Central memory CD8-positive, alpha-beta T cell (primary cell): ENCODE results near the gene DNAAF8.
"Not testable (repeated sequence)": the region's sequence is repeated elsewhere in the genome, so short reads cannot be mapped to it uniquely, and the experiment has no call there.

Experiments used
- ATAC-seq: fragments of 150-1000 bp; cut with Tn5 transposase; replicated peaks from 2 replicates; pipeline ENCODE4 v1.10.0; 2022; ENCODE audit warnings: mild to moderate bottlenecking, moderate FRiP score, moderate number of reproducible peaks; ENCODE audit not compliant: poor library complexity, severe bottlenecking; ENCODE audit errors: extremely low read depth
- DNase-seq, 2 donors: peaks; one replicate each; pipeline ENCODE4 v3.0.0; 2021; ENCODE audit warnings: low spot score in 2 of 2
- H3K27ac Mint-ChIP-seq: one replicate; pipeline ENCODE4 v1.8.0; 2022; ENCODE audit warnings: low read depth, mild to moderate bottlenecking, moderate library complexity, mixed read lengths
- H3K27me3 Mint-ChIP-seq: one replicate; pipeline ENCODE4 v1.8.0; 2022; ENCODE audit warnings: mixed read lengths
- H3K36me3 Mint-ChIP-seq: one replicate; pipeline ENCODE4 v1.8.0; 2022; ENCODE audit warnings: mild to moderate bottlenecking, moderate library complexity, mixed read lengths; ENCODE audit not compliant: insufficient read depth
- H3K4me1 Mint-ChIP-seq: one replicate; pipeline ENCODE4 v1.8.0; 2022; ENCODE audit warnings: mixed read lengths
- H3K4me3 Mint-ChIP-seq: one replicate; pipeline ENCODE4 v1.8.0; 2022; ENCODE audit warnings: mild to moderate bottlenecking, moderate library complexity, mixed read lengths
- H3K9me3 Mint-ChIP-seq: one replicate; pipeline ENCODE4 v1.8.0; 2022; ENCODE audit warnings: mixed read lengths

The DNAAF8 gene

GRCh38 chr16:4771646-4772045, 37.3 kb downstream of the DNAAF8 start:
- DNase-seq (no peak), ATAC-seq (no peak)
- Mint-ChIP-seq H3K27me3 (no peaks in the 10 kb centered on the region), H3K9me3 (no peaks in the 10 kb centered on the region), H3K4me1 (peaks cover 17% of the 10 kb centered on the region), H3K36me3 (peaks cover 3% of the 10 kb centered on the region), H3K27ac (no peak overlapping the region), H3K4me3 (no peak overlapping the region)

GRCh38 chr16:4772351-4772750, 38.0 kb downstream of the DNAAF8 start:
- DNase-seq (no peak), ATAC-seq (no peak)
- peaks cover 14% of the 10 kb centered on the region for H3K4me1 Mint-ChIP-seq
- no peak overlapping the region for H3K4me3 Mint-ChIP-seq
- no peaks in the 10 kb centered on the region for H3K27me3 Mint-ChIP-seq
- H3K36me3 Mint-ChIP-seq, result no peaks in the 10 kb centered on the region
- H3K27ac Mint-ChIP-seq, result no peak overlapping the region
- no peaks in the 10 kb centered on the region for H3K9me3 Mint-ChIP-seq

- Mint-ChIP-seq H3K27me3 (no peaks in the 10 kb centered on the region), H3K9me3 (no peaks in the 10 kb centered on the region), H3K36me3 (no peaks in the 10 kb centered on the region), H3K4me3 (no peak overlapping the region), H3K4me1 (no peaks in the 10 kb centered on the region), H3K27ac (no peak overlapping the region)
- ATAC-seq (no peak), DNase-seq (no peak)
Measured at GRCh38 chr16:4775005-4775404, 40.7 kb downstream of the DNAAF8 start.

- H3K27ac Mint-ChIP-seq, result peak overlapping the region; percentile 74
- no peak for ATAC-seq
Measured at GRCh38 chr16:4776141-4776705, 41.9 kb downstream of the DNAAF8 start.

GRCh38 chr16:4777339-4778049, 43.2 kb downstream of the DNAAF8 start:
- H3K27ac Mint-ChIP-seq, result no peak overlapping the region
- H3K4me3 Mint-ChIP-seq, result no peak overlapping the region
- H3K36me3 Mint-ChIP-seq, result no peaks in the 10 kb centered on the region
- ATAC-seq, result no peak
- no peak for DNase-seq
- H3K4me1 Mint-ChIP-seq, result no peaks in the 10 kb centered on the region
- H3K9me3 Mint-ChIP-seq, result no peaks in the 10 kb centered on the region
- H3K27me3 Mint-ChIP-seq, result no peaks in the 10 kb centered on the region

More at GRCh38 chr16:4776141-4776705, 41.9 kb downstream of the DNAAF8 start:
- DNase-seq, result no peak
- no peaks in the 10 kb centered on the region for H3K36me3 Mint-ChIP-seq
- H3K4me3 Mint-ChIP-seq, result no peak overlapping the region
- no peaks in the 10 kb centered on the region for H3K27me3 Mint-ChIP-seq
- H3K9me3 Mint-ChIP-seq, result no peaks in the 10 kb centered on the region
- H3K4me1 Mint-ChIP-seq, result no peaks in the 10 kb centered on the region

- Mint-ChIP-seq H3K9me3 (no peaks in the 10 kb centered on the region), H3K36me3 (no peaks in the 10 kb centered on the region), H3K27ac (no peak overlapping the region), H3K4me1 (no peaks in the 10 kb centered on the region), H3K4me3 (no peak overlapping the region), H3K27me3 (no peaks in the 10 kb centered on the region)
- no peak for DNase-seq
- no peak for ATAC-seq
Measured at GRCh38 chr16:4778050-4778392, 43.7 kb downstream of the DNAAF8 start.

GRCh38 chr16:4780235-4780634, 45.9 kb downstream of the DNAAF8 start:
- no peak for ATAC-seq
- no peaks in the 10 kb centered on the region for H3K27me3 Mint-ChIP-seq

GRCh38 chr16:4783251-4783950, 49.1 kb downstream of the DNAAF8 start:
- Mint-ChIP-seq H3K27ac (no peak overlapping the region), H3K4me3 (no peak overlapping the region)
- no peak for ATAC-seq

More at GRCh38 chr16:4780235-4780634, 45.9 kb downstream of the DNAAF8 start:
- H3K36me3 Mint-ChIP-seq, result no peaks in the 10 kb centered on the region
- H3K27ac Mint-ChIP-seq, result no peak overlapping the region
- no peaks in the 10 kb centered on the region for H3K9me3 Mint-ChIP-seq
- H3K4me3 Mint-ChIP-seq, result no peak overlapping the region
- H3K4me1 Mint-ChIP-seq, result no peaks in the 10 kb centered on the region
- DNase-seq, result no peak

GRCh38 chr16:4783951-4784336, 49.6 kb downstream of the DNAAF8 start:
- no peak overlapping the region for H3K4me3 Mint-ChIP-seq
- H3K36me3 Mint-ChIP-seq, result no peaks in the 10 kb centered on the region
- DNase-seq (no peak), ATAC-seq (no peak)
- H3K9me3 Mint-ChIP-seq, result no peaks in the 10 kb centered on the region
- H3K4me1 Mint-ChIP-seq, result no peaks in the 10 kb centered on the region
- H3K27me3 Mint-ChIP-seq, result no peaks in the 10 kb centered on the region
- no peak overlapping the region for H3K27ac Mint-ChIP-seq

More at GRCh38 chr16:4783251-4783950, 49.1 kb downstream of the DNAAF8 start:
- DNase-seq, result no peak
- Mint-ChIP-seq H3K27me3 (no peaks in the 10 kb centered on the region), H3K36me3 (no peaks in the 10 kb centered on the region), H3K4me1 (no peaks in the 10 kb centered on the region), H3K9me3 (no peaks in the 10 kb centered on the region)

- DNase-seq, H3K27ac Mint-ChIP-seq, H3K4me3 Mint-ChIP-seq, H3K9me3 Mint-ChIP-seq, H3K36me3 Mint-ChIP-seq, H3K4me1 Mint-ChIP-seq, ATAC-seq, H3K27me3 Mint-ChIP-seq: not testable (repeated sequence)
Measured at GRCh38 chr16:4784444-4784987, 50.2 kb downstream of the DNAAF8 start.

- no peak for DNase-seq
- Mint-ChIP-seq H3K9me3 (no peaks in the 10 kb centered on the region), H3K36me3 (no peaks in the 10 kb centered on the region), H3K4me3 (no peak overlapping the region), H3K4me1 (no peaks in the 10 kb centered on the region), H3K27me3 (no peaks in the 10 kb centered on the region), H3K27ac (no peak overlapping the region)
- ATAC-seq, result no peak
Measured at GRCh38 chr16:4785758-4786433, 51.6 kb downstream of the DNAAF8 start.

- no peaks in the 10 kb centered on the region for H3K9me3 Mint-ChIP-seq
- no peak overlapping the region for H3K4me3 Mint-ChIP-seq
- H3K27me3 Mint-ChIP-seq, result no peaks in the 10 kb centered on the region
- H3K4me1 Mint-ChIP-seq, result no peaks in the 10 kb centered on the region
- no peak for ATAC-seq
- no peaks in the 10 kb centered on the region for H3K36me3 Mint-ChIP-seq
- H3K27ac Mint-ChIP-seq, result no peak overlapping the region
- DNase-seq, result no peak
Measured at GRCh38 chr16:4787068-4787467, 52.7 kb downstream of the DNAAF8 start.
